SK-N-SH treated with all-trans-retinoic acid at 6 μM for 48 hours (cell line): Measurements from ENCODE around the gene ABCB8.

ENCODE experiments used
- ATAC-seq: fragments of 200-7000 bp; cut with Tn5 transposase; 3 replicates; pipeline ENCODE4 v1.9.1; 2020; ENCODE audit warnings: mild to moderate bottlenecking, moderate library complexity
- ARNTL ChIP-seq: fragments of 450-650 bp; formaldehyde crosslinking; IDR thresholded peaks from 2 replicates; pipeline ENCODE4 v1.5.0; 2020; ENCODE audit warnings: low read depth, mild to moderate bottlenecking, moderate library complexity, borderline replicate concordance
- CSDC2 ChIP-seq: fragments of 250-450 bp; sonication (Bioruptor Pico); IDR thresholded peaks from 2 replicates; pipeline ENCODE4 v1.5.0; 2020; ENCODE audit warnings: mild to moderate bottlenecking, moderate library complexity
- ESRRG ChIP-seq: fragments of 250-450 bp; sonication (Bioruptor Pico); IDR thresholded peaks from 2 replicates; pipeline ENCODE4 v1.6.1; 2021; ENCODE audit warnings: mild to moderate bottlenecking
- GLIS3 ChIP-seq: fragments of 250-450 bp; sonication (Bioruptor Pico); IDR thresholded peaks from 2 replicates; pipeline ENCODE4 v1.5.0; 2020; ENCODE audit warnings: mild to moderate bottlenecking, moderate library complexity
- ISL1 ChIP-seq: fragments of 250-450 bp; sonication (Bioruptor Pico); IDR thresholded peaks from 2 replicates; pipeline ENCODE4 v2.1.2; 2022; ENCODE audit warnings: mild to moderate bottlenecking, moderate library complexity
- PPARA ChIP-seq: fragments of 250-450 bp; sonication (Bioruptor Pico); IDR thresholded peaks from 2 replicates; pipeline ENCODE4 v1.5.0; 2020; ENCODE audit warnings: mild to moderate bottlenecking, borderline replicate concordance
- RARB ChIP-seq: fragments of 250-450 bp; sonication (Bioruptor Pico); IDR thresholded peaks from 2 replicates; pipeline ENCODE4 v1.8.0; 2021; ENCODE audit warnings: mild to moderate bottlenecking, moderate library complexity
- SNAI2 ChIP-seq: fragments of 250-450 bp; sonication (Bioruptor Pico); IDR thresholded peaks from 2 replicates; pipeline ENCODE4 v1.5.0; 2020; ENCODE audit warnings: mild to moderate bottlenecking, moderate library complexity
- TCF4 ChIP-seq: fragments of 250-450 bp; sonication (Bioruptor Pico); IDR thresholded peaks from 2 replicates; pipeline ENCODE4 v1.8.0; 2021; ENCODE audit warnings: mild to moderate bottlenecking, moderate library complexity, borderline replicate concordance
- TOX ChIP-seq: fragments of 250-450 bp; sonication (Bioruptor Pico); IDR thresholded peaks from 2 replicates; pipeline ENCODE4 v1.8.0; 2021; ENCODE audit warnings: mild to moderate bottlenecking, moderate library complexity, borderline replicate concordance
- ZFP3 ChIP-seq: fragments of 250-450 bp; sonication (Bioruptor Pico); IDR thresholded peaks from 2 replicates; pipeline ENCODE4 v1.5.0; 2020; ENCODE audit warnings: mild to moderate bottlenecking, moderate library complexity
- ZFP30 ChIP-seq: fragments of 450-650 bp; formaldehyde crosslinking; IDR thresholded peaks from 2 replicates; pipeline ENCODE4 v1.5.0; 2022; ENCODE audit warnings: mild to moderate bottlenecking, moderate library complexity
- ZNF70 ChIP-seq: fragments of 450-650 bp; formaldehyde crosslinking; IDR thresholded peaks from 2 replicates; pipeline ENCODE4 v1.5.0; 2020; ENCODE audit warnings: mild to moderate bottlenecking, moderate library complexity
- ZNF8 ChIP-seq: fragments of 450-650 bp; formaldehyde crosslinking; IDR thresholded peaks from 2 replicates; pipeline ENCODE4 v1.5.0; 2020; ENCODE audit warnings: mild to moderate bottlenecking, moderate library complexity
- TF ChIP-seq, protein P1 (sequence below): fragments of 250-450 bp; sonication (Bioruptor Pico); IDR thresholded peaks from 2 replicates; pipeline ENCODE4 v1.8.0; 2021; ENCODE audit warnings: low read depth, mild to moderate bottlenecking, moderate library complexity, borderline replicate concordance
- TF ChIP-seq, protein P2 (sequence below): fragments of 250-450 bp; sonication (Bioruptor Pico); IDR thresholded peaks from 2 replicates; pipeline ENCODE4 v1.5.0; 2020; ENCODE audit warnings: mild to moderate bottlenecking, moderate library complexity
- TF ChIP-seq, protein P3 (sequence below): fragments of 250-450 bp; sonication (Bioruptor Pico); IDR thresholded peaks from 2 replicates; pipeline ENCODE4 v1.5.1; 2020; ENCODE audit warnings: low read depth, mild to moderate bottlenecking, moderate library complexity
- TF ChIP-seq, protein P4 (sequence below): fragments of 250-450 bp; sonication (Bioruptor Pico); IDR thresholded peaks from 2 replicates; pipeline ENCODE4 v1.8.0; 2020; ENCODE audit warnings: mild to moderate bottlenecking, moderate library complexity, borderline replicate concordance

ABCB8 gene

DNA sequence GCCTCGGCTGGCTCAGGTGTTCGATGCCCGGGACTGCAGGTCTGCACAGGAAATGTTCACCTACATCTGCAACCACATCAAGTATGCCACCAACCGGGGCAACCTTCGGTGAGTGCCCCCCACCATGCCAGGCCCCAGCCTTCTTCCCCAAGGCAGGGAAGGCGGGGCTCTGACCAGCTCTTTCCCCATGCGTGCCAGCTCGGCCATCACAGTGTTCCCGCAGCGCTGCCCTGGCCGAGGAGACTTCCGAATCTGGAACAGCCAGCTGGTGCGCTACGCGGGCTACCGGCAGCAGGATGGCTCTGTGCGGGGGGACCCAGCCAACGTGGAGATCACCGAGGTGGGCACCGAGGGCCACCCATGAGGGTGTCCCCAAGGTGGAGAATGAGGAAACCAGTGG lies 29.9 kb upstream of the ABCB8 start:
- TF ChIP-seq ZFP3 (CRISPR knock-in tag) = no peak
- no peak for TF ChIP-seq TCF4 (CRISPR knock-in tag)
- TF ChIP-seq ESRRG (CRISPR knock-in tag) = no peak
- TF ChIP-seq, protein P1, sequence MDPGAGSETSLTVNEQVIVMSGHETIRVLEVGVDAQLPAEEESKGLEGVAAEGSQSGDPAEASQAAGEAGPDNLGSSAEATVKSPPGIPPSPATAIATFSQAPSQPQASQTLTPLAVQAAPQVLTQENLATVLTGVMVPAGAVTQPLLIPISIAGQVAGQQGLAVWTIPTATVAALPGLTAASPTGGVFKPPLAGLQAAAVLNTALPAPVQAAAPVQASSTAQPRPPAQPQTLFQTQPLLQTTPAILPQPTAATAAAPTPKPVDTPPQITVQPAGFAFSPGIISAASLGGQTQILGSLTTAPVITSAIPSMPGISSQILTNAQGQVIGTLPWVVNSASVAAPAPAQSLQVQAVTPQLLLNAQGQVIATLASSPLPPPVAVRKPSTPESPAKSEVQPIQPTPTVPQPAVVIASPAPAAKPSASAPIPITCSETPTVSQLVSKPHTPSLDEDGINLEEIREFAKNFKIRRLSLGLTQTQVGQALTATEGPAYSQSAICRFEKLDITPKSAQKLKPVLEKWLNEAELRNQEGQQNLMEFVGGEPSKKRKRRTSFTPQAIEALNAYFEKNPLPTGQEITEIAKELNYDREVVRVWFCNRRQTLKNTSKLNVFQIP (CRISPR knock-in tag) = no peak
- TF ChIP-seq, protein P2, sequence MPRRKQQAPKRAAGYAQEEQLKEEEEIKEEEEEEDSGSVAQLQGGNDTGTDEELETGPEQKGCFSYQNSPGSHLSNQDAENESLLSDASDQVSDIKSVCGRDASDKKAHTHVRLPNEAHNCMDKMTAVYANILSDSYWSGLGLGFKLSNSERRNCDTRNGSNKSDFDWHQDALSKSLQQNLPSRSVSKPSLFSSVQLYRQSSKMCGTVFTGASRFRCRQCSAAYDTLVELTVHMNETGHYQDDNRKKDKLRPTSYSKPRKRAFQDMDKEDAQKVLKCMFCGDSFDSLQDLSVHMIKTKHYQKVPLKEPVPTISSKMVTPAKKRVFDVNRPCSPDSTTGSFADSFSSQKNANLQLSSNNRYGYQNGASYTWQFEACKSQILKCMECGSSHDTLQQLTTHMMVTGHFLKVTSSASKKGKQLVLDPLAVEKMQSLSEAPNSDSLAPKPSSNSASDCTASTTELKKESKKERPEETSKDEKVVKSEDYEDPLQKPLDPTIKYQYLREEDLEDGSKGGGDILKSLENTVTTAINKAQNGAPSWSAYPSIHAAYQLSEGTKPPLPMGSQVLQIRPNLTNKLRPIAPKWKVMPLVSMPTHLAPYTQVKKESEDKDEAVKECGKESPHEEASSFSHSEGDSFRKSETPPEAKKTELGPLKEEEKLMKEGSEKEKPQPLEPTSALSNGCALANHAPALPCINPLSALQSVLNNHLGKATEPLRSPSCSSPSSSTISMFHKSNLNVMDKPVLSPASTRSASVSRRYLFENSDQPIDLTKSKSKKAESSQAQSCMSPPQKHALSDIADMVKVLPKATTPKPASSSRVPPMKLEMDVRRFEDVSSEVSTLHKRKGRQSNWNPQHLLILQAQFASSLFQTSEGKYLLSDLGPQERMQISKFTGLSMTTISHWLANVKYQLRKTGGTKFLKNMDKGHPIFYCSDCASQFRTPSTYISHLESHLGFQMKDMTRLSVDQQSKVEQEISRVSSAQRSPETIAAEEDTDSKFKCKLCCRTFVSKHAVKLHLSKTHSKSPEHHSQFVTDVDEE (CRISPR knock-in tag) = no peak
- TF ChIP-seq, protein P3, sequence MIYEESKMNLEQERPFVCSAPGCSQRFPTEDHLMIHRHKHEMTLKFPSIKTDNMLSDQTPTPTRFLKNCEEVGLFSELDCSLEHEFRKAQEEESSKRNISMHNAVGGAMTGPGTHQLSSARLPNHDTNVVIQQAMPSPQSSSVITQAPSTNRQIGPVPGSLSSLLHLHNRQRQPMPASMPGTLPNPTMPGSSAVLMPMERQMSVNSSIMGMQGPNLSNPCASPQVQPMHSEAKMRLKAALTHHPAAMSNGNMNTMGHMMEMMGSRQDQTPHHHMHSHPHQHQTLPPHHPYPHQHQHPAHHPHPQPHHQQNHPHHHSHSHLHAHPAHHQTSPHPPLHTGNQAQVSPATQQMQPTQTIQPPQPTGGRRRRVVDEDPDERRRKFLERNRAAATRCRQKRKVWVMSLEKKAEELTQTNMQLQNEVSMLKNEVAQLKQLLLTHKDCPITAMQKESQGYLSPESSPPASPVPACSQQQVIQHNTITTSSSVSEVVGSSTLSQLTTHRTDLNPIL (CRISPR knock-in tag) = no peak
- no peak for TF ChIP-seq CSDC2
- no peak for TF ChIP-seq GLIS3 (CRISPR knock-in tag)
- no peak for TF ChIP-seq RARB
- TF ChIP-seq, protein P4, sequence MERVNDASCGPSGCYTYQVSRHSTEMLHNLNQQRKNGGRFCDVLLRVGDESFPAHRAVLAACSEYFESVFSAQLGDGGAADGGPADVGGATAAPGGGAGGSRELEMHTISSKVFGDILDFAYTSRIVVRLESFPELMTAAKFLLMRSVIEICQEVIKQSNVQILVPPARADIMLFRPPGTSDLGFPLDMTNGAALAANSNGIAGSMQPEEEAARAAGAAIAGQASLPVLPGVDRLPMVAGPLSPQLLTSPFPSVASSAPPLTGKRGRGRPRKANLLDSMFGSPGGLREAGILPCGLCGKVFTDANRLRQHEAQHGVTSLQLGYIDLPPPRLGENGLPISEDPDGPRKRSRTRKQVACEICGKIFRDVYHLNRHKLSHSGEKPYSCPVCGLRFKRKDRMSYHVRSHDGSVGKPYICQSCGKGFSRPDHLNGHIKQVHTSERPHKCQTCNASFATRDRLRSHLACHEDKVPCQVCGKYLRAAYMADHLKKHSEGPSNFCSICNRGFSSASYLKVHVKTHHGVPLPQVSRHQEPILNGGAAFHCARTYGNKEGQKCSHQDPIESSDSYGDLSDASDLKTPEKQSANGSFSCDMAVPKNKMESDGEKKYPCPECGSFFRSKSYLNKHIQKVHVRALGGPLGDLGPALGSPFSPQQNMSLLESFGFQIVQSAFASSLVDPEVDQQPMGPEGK (CRISPR knock-in tag) = no peak
- no peak for TF ChIP-seq ARNTL (CRISPR knock-in tag)
- no peak for TF ChIP-seq PPARA (CRISPR knock-in tag)
- TF ChIP-seq ZNF8 (CRISPR knock-in tag) = no peak
- TF ChIP-seq SNAI2 = no peak
- TF ChIP-seq ZNF70 (CRISPR knock-in tag) = no peak
- TF ChIP-seq, all 23 proteins: peak for 0
- ATAC-seq = no peak

DNA sequence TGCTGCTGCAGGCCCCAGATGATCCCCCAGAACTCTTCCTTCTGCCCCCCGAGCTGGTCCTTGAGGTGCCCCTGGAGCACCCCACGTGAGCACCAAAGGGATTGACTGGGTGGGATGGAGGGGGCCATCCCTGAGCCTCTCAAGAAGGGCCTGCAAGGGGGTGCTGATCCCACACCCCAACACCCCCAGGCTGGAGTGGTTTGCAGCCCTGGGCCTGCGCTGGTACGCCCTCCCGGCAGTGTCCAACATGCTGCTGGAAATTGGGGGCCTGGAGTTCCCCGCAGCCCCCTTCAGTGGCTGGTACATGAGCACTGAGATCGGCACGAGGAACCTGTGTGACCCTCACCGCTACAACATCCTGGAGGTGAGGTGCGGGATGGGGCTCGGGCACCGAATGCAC lies 29.2 kb upstream of the ABCB8 start:
- no peak for ATAC-seq
- TF ChIP-seq ZNF8 (CRISPR knock-in tag) (no peak), ZFP30 (no peak), ZFP3 (CRISPR knock-in tag) (no peak), GLIS3 (CRISPR knock-in tag) (no peak), ISL1 (CRISPR knock-in tag) (no peak), ZNF70 (CRISPR knock-in tag) (no peak), TOX (CRISPR knock-in tag) (no peak)
- TF ChIP-seq, protein P1 (CRISPR knock-in tag) = no peak
- TF ChIP-seq, protein P4 (CRISPR knock-in tag) = no peak
